A673 (cell line): ENCODE results near the gene ZSWIM6. TPM values are rescaled to one million over a fixed set of nuclear protein-coding genes. Genes with fewer than 3 reads are reported as not detected.

Source experiments
- BruUV-seq: library from RNA; stranded (reverse); fragments of 400-500 nt; replicated peaks from 2 replicates; lab custom pipeline; 2021; lab: Mats Ljungman, UMichigan
- CTCF ChIA-PET: fragments of 300-600 bp; sonication (Branson Sonifier 250); formaldehyde crosslinking; loops from one replicate; lab custom pipeline; 2022; ENCODE audit warnings: antibody characterized with exemption; lab: Charles Lee
- POLR2A ChIA-PET: fragments of 300-600 bp; sonication (Branson Sonifier 250); formaldehyde crosslinking; loops from one replicate; lab custom pipeline; 2022; ENCODE audit warnings: antibody characterized with exemption; ENCODE audit not compliant: low non-redundant PET; lab: Charles Lee
- DNase-seq: peaks from one replicate; pipeline ENCODE4 v3.0.0-alpha.2; 2015; ENCODE audit warnings: low spot score
- H3K27ac ChIP-seq: fragments of 200-600 bp; sonication (generic); 2 replicates; pipeline ENCODE4 v1.5.1; 2016; ENCODE audit warnings: mixed run types, low read depth, mild to moderate bottlenecking, mixed read lengths, antibody characterized with exemption, low read length; ENCODE audit not compliant: poor library complexity, severe bottlenecking
- H3K27me3 ChIP-seq: fragments of 200-600 bp; sonication (generic); replicated peaks from 2 replicates; pipeline ENCODE4 v1.6.1; 2017; ENCODE audit warnings: mixed run types, low read depth, mild to moderate bottlenecking, mixed read lengths, antibody characterized with exemption, low read length; ENCODE audit not compliant: insufficient read depth, poor library complexity
- H3K36me3 ChIP-seq: fragments of 200-600 bp; sonication (generic); 2 replicates; pipeline ENCODE4 v1.6.1; 2016; ENCODE audit warnings: mixed run types, mild to moderate bottlenecking, mixed read lengths, antibody characterized with exemption, low read length; ENCODE audit not compliant: insufficient read depth, poor library complexity, severe bottlenecking
- H3K4me1 ChIP-seq: fragments of 200-600 bp; sonication (generic); 2 replicates; pipeline ENCODE4 v1.6.1; 2017; ENCODE audit warnings: mixed run types, mild to moderate bottlenecking, mixed read lengths, antibody characterized with exemption, low read length; ENCODE audit not compliant: insufficient read depth, poor library complexity, severe bottlenecking
- H3K4me3 ChIP-seq: fragments of 200-600 bp; sonication (generic); 2 replicates; pipeline ENCODE4 v1.5.1; 2016; ENCODE audit warnings: low read depth, mixed run types, mild to moderate bottlenecking, mixed read lengths, low read length; ENCODE audit not compliant: poor library complexity, severe bottlenecking
- H3K9me3 ChIP-seq: fragments of 200-600 bp; sonication (generic); 2 replicates; pipeline ENCODE4 v1.6.1; 2016; ENCODE audit warnings: mixed run types, low read depth, mild to moderate bottlenecking, mixed read lengths, antibody characterized with exemption, low read length; ENCODE audit not compliant: poor library complexity, severe bottlenecking
- CTCF ChIP-seq: fragments of 300-800, 200-600 bp; sonication (generic); conservative IDR thresholded peaks from 2 replicates; pipeline ENCODE4 v1.5.1; 2017; ENCODE audit warnings: low read depth, mild to moderate bottlenecking, antibody characterized with exemption, low read length, moderate library complexity, mixed read lengths
- EZH2 ChIP-seq: fragments of 200-600 bp; sonication (generic); IDR thresholded peaks from 2 replicates; pipeline ENCODE4 v1.6.1; 2017; ENCODE audit warnings: borderline replicate concordance, low read depth, mild to moderate bottlenecking, mixed read lengths, antibody characterized with exemption, low read length; ENCODE audit not compliant: poor library complexity, severe bottlenecking
- intact Hi-C: fragments of 100-400 bp; cut with micrococcal nuclease; formaldehyde crosslinking; loops from one replicate; pipeline ENCODE4 v1.10.0; 2022; ENCODE audit not compliant: unreplicated experiment
- total RNA-seq: library from RNA; stranded (reverse); gene quantifications from 2 replicates; pipeline ENCODE4 v1.2.3, GENCODE V29; 2021

The ZSWIM6 gene
- total RNA-seq, 1 experiment from 2014 or later: 47.3 TPM

GRCh38 chr5:61575581-61575980 is 243.5 kb downstream of the ZSWIM6 start:
- ChIA-PET POLR2A (no interaction called here), CTCF (no interaction called here)
- no TSS peak for BruUV-seq
- Histone ChIP-seq H3K4me3 (no peak overlapping the region), H3K36me3 (no peaks in the 10 kb centered on the region), H3K27me3 (no peaks in the 10 kb centered on the region), H3K4me1 (peaks cover 6% of the 10 kb centered on the region), H3K9me3 (no peaks in the 10 kb centered on the region), H3K27ac (no peak overlapping the region)
- intact Hi-C loops: no loop called here
- DNase-seq: no peak
- no peak for TF ChIP-seq CTCF
- no peak for TF ChIP-seq EZH2

- no peak for DNase-seq
- TF ChIP-seq EZH2: no peak
- no peak for TF ChIP-seq CTCF
- BruUV-seq: no TSS peak
- no peak overlapping the region for H3K4me3 ChIP-seq
- no peaks in the 10 kb centered on the region for H3K27me3 ChIP-seq
- no peaks in the 10 kb centered on the region for H3K9me3 ChIP-seq
- H3K36me3 ChIP-seq: no peaks in the 10 kb centered on the region
- ChIA-PET CTCF (no interaction called here), POLR2A (no interaction called here)
- no peak overlapping the region for H3K27ac ChIP-seq
- intact Hi-C loops: no loop called here
- peaks cover 6% of the 10 kb centered on the region for H3K4me1 ChIP-seq
Observed at GRCh38 chr5:61576556-61576955, 244.5 kb downstream of the ZSWIM6 start.

GRCh38 chr5:61578858-61579503 is 246.9 kb downstream of the ZSWIM6 start:
- Histone ChIP-seq H3K4me1 (peaks cover 16% of the 10 kb centered on the region), H3K36me3 (no peaks in the 10 kb centered on the region), H3K27ac (no peak overlapping the region), H3K4me3 (no peak overlapping the region), H3K27me3 (no peaks in the 10 kb centered on the region), H3K9me3 (no peaks in the 10 kb centered on the region)
- ChIA-PET CTCF (no interaction called here), POLR2A (no interaction called here)
- BruUV-seq: no TSS peak
- TF ChIP-seq CTCF (no peak), EZH2 (no peak)
- no peak for DNase-seq
- intact Hi-C loops: no loop called here
